CD14-positive monocyte (primary cell): ENCODE data around the gene RASSF4. TPM values are rescaled to one million over a fixed set of nuclear protein-coding genes. Genes with fewer than 3 reads are reported as not detected.
A peak's percentile ranks its signal among the peaks of the same experiment; 100 is the strongest.

Source experiments
- DNase-seq, 3 donors: peaks; one replicate each; pipeline ENCODE4 v3.0.0-alpha.2; 2011 to 2022
- H2AFZ ChIP-seq: 2 replicates; pipeline ENCODE4 v1.6.0; 2012; ENCODE audit warnings: mild to moderate bottlenecking, low read depth, low read length, inconsistent platforms; ENCODE audit not compliant: insufficient read depth, poor library complexity, severe bottlenecking
- H3K27ac ChIP-seq, 2 donors: 1 replicate in 1 of 2; 2 replicates in 1 of 2; pipeline ENCODE4 v1.5.1; 2012 to 2013; ENCODE audit warnings: low read length in 2 of 2, control low read depth in 1 of 2, inconsistent platforms in 1 of 2, low read depth in 1 of 2, mild to moderate bottlenecking in 1 of 2
- H3K27me3 ChIP-seq, 2 donors: one replicate each; pipeline versions ENCODE4 v1.6.0 to v1.6.1; 2011 to 2013; ENCODE audit warnings: low read length in 2 of 2; ENCODE audit not compliant: control insufficient read depth in 2 of 2, insufficient read depth in 2 of 2
- H3K36me3 ChIP-seq, 2 donors: replicated peaks in 1 of 2; 1 replicate in 1 of 2; 2 replicates in 1 of 2; pipeline versions ENCODE4 v1.5.1 to v1.6.1; 2012 to 2013; ENCODE audit warnings: low read length in 2 of 2, control low read depth in 1 of 2, inconsistent platforms in 1 of 2, mild to moderate bottlenecking in 1 of 2; ENCODE audit not compliant: insufficient read depth in 2 of 2, control insufficient read depth in 1 of 2
- H3K4me1 ChIP-seq, 2 donors: 1 replicate in 1 of 2; 2 replicates in 1 of 2; pipeline versions ENCODE4 v1.5.1 to v1.6.1; 2012 to 2013; ENCODE audit warnings: low read length in 2 of 2, control low read depth in 1 of 2, inconsistent platforms in 1 of 2, mild to moderate bottlenecking in 1 of 2, moderate library complexity in 1 of 2; ENCODE audit not compliant: insufficient read depth in 2 of 2, control insufficient read depth in 1 of 2
- H3K4me2 ChIP-seq: replicated peaks from 2 replicates; pipeline ENCODE3; 2012; ENCODE audit warnings: low read length, moderate library complexity, mild to moderate bottlenecking; ENCODE audit not compliant: poor library complexity, severe bottlenecking; ENCODE audit errors: extremely low read depth
- H3K4me3 ChIP-seq, 3 experiments: fragments of 200-600 bp in 1 of 3; sonication (generic) in 1 of 3; replicated peaks in 1 of 3; 1 replicate in 2 of 3; 2 replicates in 1 of 3; pipeline ENCODE4 v1.5.1; 2011 to 2013; ENCODE audit warnings: low read length in 3 of 3, mild to moderate bottlenecking in 3 of 3, control low read depth in 2 of 3, low read depth in 2 of 3, inconsistent platforms in 1 of 3, moderate library complexity in 1 of 3
- H3K79me2 ChIP-seq: 2 replicates; pipeline ENCODE4 v1.6.0; 2012; ENCODE audit warnings: mild to moderate bottlenecking, control low read depth, inconsistent platforms, low read length, moderate library complexity; ENCODE audit not compliant: insufficient read depth
- H3K9ac ChIP-seq: 2 replicates; pipeline ENCODE4 v1.6.0; 2017; ENCODE audit warnings: low read length, mild to moderate bottlenecking; ENCODE audit not compliant: insufficient read depth, poor library complexity, severe bottlenecking
- H3K9me3 ChIP-seq, 2 donors: replicated peaks in 1 of 2; 1 replicate in 1 of 2; 2 replicates in 1 of 2; pipeline versions ENCODE4 v1.5.1 to v1.6.1; 2012 to 2013; ENCODE audit warnings: low read length in 2 of 2, control low read depth in 1 of 2; ENCODE audit not compliant: control insufficient read depth in 1 of 2, insufficient read depth in 1 of 2
- H4K20me1 ChIP-seq: 2 replicates; pipeline ENCODE4 v1.6.0; 2012; ENCODE audit warnings: mild to moderate bottlenecking, low read length, control low read depth, moderate library complexity; ENCODE audit not compliant: insufficient read depth
- H3K27ac Mint-ChIP-seq, 7 donors: one replicate each; pipeline ENCODE4 v1.8.0; 2020; ENCODE audit warnings: mild to moderate bottlenecking in 7 of 7, mixed read lengths in 7 of 7, moderate library complexity in 6 of 7, inconsistent platforms in 2 of 7
- H3K27me3 Mint-ChIP-seq, 3 donors: one replicate each; pipeline ENCODE4 v1.8.0; 2021 to 2022; ENCODE audit warnings: low read depth in 3 of 3, mild to moderate bottlenecking in 3 of 3, mixed read lengths in 3 of 3, moderate library complexity in 3 of 3, inconsistent platforms in 1 of 3
- H3K36me3 Mint-ChIP-seq, 2 donors: one replicate each; pipeline ENCODE4 v1.8.0; 2020; ENCODE audit warnings: mixed read lengths in 2 of 2, inconsistent platforms in 1 of 2, mild to moderate bottlenecking in 1 of 2
- H3K4me1 Mint-ChIP-seq: one replicate; pipeline ENCODE4 v1.8.0; 2020; ENCODE audit warnings: mild to moderate bottlenecking, mixed read lengths
- H3K4me3 Mint-ChIP-seq, 2 donors: one replicate each; pipeline ENCODE4 v1.8.0; 2020; ENCODE audit warnings: mild to moderate bottlenecking in 2 of 2, mixed read lengths in 2 of 2, moderate library complexity in 1 of 2
- H3K9me3 Mint-ChIP-seq, 7 donors: one replicate each; pipeline ENCODE4 v1.8.0; 2020 to 2022; ENCODE audit warnings: mixed read lengths in 7 of 7, mild to moderate bottlenecking in 6 of 7, moderate library complexity in 6 of 7, inconsistent platforms in 2 of 7
- WGBS: methylation state at CpG from one replicate; pipeline ENCODE4 v1.1.5; 2013; ENCODE audit warnings: missing lambda C conversion rate; ENCODE audit not compliant: insufficient coverage; 5-methylcytosine and 5-hydroxymethylcytosine counted together
- intact Hi-C, 2 donors: fragments of 100-400 bp; cut with micrococcal nuclease; formaldehyde crosslinking; loops; one replicate each; pipeline versions ENCODE4 v1.15.0 to v1.15.1; 2023
- polyA plus RNA-seq, 3 donors: library from polyadenylated mRNA; depleted of rRNA in 1 of 3; unstranded in 2 of 3; stranded (reverse) in 1 of 3; fragments of 300-500 nt in 2 of 3; fragments of >200 nt in 1 of 3; fragmentation: Illumina TruSeq in 2 of 3; gene quantifications; 1 replicate in 2 of 3; 2 replicates in 1 of 3; pipeline ENCODE4 v1.2.3, GENCODE V29; 2012 to 2021
- TF ChIP-seq, protein P1 (sequence below): fragments of 200-600 bp; IDR thresholded peaks from one replicate; pipeline ENCODE4 v1.8.0; 2022; ENCODE audit warnings: antibody characterized with exemption, mild to moderate bottlenecking

Gene RASSF4
- polyA plus RNA-seq, 3 donors, result 117 to 290 (median 120) TPM

DNA sequence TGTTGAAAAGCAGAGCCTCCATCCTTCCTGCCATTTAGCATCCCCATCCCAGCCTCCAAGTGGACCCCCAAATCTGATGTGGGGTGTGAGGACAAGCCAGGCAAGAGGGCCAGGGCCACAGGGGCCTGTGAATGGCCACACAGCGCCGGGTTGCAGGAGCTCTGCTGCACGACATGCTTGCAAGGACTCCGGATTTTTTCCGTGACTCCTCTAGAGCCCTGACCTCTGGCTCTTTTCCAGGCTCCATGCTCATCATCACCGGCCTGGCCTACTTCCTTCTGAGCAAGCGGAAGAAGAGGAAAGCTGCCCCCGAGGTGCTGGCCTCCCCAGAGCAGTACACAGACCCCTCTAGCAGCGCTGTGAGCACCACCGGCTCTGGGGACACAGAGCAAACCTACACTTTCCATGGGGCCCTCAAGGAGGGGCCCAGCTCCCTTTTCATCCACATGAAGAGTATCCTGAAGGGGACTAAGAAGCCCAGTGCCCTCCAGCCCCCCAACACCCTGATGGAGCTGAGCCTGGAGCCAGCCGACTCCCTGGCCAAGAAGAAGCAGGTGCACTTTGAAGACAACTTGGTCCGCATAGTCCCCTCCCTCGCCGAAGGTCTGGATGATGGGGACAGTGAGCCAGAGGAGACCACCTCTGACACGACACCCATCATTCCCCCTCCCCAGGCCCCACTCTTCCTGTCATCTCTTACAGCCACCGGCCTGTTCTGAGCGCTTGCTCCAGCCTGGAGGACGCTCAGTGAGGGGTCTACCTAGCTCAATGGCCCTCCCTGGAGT, 25.0 kb upstream of the RASSF4 start:
- Histone ChIP-seq H3K4me1 (peaks cover 70 to 71% of the 10 kb centered on the region in 2 donors), H3K36me3 (no peaks in the 10 kb centered on the region), H3K27ac (peak overlapping the region in 1 of 2 donors; percentile 69), H2AFZ (no peak overlapping the region), H3K9me3 (no peaks in the 10 kb centered on the region), H3K9ac (no peak overlapping the region), H4K20me1 (no peaks in the 10 kb centered on the region), H3K4me2 (no peak overlapping the region), H3K79me2 (peaks cover 13% of the 10 kb centered on the region), H3K4me3 (no peak overlapping the region), H3K27me3 (no peaks in the 10 kb centered on the region)
- intact Hi-C loops, result loop anchor here in 1 of 2 donors (1.0 kb wide), 1 partner anchor 40 kb away; no protein-coding TSS in a partner anchor
- Mint-ChIP-seq H3K4me3 (no peak overlapping the region), H3K9me3 (peaks cover 0 to 6% (median 0%) of the 10 kb centered on the region in 7 donors), H3K27ac (peak overlapping the region in 3 of 7 donors; percentile 32 to 52 (median 52)), H3K4me1 (peaks cover 67% of the 10 kb centered on the region), H3K27me3 (peaks cover 0 to 9% (median 0%) of the 10 kb centered on the region in 3 donors), H3K36me3 (no peaks in the 10 kb centered on the region)
- DNase-seq, result no peak
- TF ChIP-seq, protein P1, sequence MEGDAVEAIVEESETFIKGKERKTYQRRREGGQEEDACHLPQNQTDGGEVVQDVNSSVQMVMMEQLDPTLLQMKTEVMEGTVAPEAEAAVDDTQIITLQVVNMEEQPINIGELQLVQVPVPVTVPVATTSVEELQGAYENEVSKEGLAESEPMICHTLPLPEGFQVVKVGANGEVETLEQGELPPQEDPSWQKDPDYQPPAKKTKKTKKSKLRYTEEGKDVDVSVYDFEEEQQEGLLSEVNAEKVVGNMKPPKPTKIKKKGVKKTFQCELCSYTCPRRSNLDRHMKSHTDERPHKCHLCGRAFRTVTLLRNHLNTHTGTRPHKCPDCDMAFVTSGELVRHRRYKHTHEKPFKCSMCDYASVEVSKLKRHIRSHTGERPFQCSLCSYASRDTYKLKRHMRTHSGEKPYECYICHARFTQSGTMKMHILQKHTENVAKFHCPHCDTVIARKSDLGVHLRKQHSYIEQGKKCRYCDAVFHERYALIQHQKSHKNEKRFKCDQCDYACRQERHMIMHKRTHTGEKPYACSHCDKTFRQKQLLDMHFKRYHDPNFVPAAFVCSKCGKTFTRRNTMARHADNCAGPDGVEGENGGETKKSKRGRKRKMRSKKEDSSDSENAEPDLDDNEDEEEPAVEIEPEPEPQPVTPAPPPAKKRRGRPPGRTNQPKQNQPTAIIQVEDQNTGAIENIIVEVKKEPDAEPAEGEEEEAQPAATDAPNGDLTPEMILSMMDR, result no peak
- WGBS, result 69% methylated on average over 8 of the region's 18 CpGs

DNA sequence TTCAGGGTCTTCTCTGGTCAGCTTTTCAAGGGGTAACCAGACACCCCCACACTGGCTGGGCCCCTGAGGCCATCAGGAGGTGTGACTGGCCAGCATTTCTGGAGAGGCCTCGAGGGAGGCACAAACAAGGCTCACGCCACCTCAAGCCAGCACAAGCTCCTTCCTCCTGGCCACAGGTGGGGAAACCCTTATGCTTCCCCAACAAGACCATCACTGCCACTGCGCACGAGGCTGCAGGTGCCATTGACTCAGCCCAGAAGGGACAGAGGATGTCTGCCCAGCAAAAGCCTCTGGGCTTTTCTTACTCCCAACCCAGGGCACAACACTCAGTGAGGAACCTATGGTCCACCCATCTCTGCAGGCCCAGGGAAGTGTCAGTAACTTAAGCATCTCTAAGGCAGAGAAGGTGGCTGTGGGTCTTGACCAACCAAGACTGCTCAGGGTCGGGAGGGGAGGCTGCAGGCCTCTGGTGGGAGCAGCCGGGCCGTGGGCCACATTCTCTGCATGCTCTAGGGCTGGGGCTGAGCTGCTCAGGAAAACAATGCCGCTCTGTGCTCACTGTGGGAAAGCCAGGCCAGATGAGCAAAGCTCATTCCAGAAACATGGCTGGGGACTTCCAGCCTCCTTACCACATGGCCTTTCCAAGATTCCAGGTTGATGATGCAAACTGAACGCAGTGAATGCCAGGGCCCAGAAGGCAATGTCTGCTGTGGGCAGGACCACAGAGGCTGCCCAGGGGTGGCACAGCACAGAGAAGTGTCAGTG, 24.2 kb upstream of the RASSF4 start:
- peak overlapping the region; percentile 45 to 88 (median 82) for H3K27ac Mint-ChIP-seq
- no peaks in the 10 kb centered on the region for H4K20me1 ChIP-seq
- no peak for DNase-seq
- H3K9me3 ChIP-seq, result no peaks in the 10 kb centered on the region
- H3K27me3 ChIP-seq, result no peaks in the 10 kb centered on the region
- no peaks in the 10 kb centered on the region for H3K36me3 Mint-ChIP-seq
- peak overlapping the region; percentile 18 to 69 for H3K27ac ChIP-seq
- H3K4me3 ChIP-seq, result peak overlapping the region in 1 of 3 experiments; percentile 29
- no peak overlapping the region for H3K9ac ChIP-seq
- H3K27me3 Mint-ChIP-seq, result peaks cover 0 to 9% (median 0%) of the 10 kb centered on the region in 3 donors
- no peak overlapping the region for H2AFZ ChIP-seq
- peaks cover 77 to 79% of the 10 kb centered on the region in 2 donors for H3K4me1 ChIP-seq
- H3K79me2 ChIP-seq, result peaks cover 13% of the 10 kb centered on the region
- peaks cover 0 to 6% (median 0%) of the 10 kb centered on the region in 7 donors for H3K9me3 Mint-ChIP-seq
- peaks cover 74% of the 10 kb centered on the region for H3K4me1 Mint-ChIP-seq
- intact Hi-C loops, result no loop called here
- peak overlapping the region; percentile 45 to 48 for H3K4me3 Mint-ChIP-seq
- 85% methylated on average over 8 of the region's 9 CpGs for WGBS
- TF ChIP-seq, protein P1, result no peak
- H3K36me3 ChIP-seq, result no peaks in the 10 kb centered on the region
- peak overlapping the region; percentile 42 for H3K4me2 ChIP-seq
